KBM-7 (cell line): ENCODE measurements around the gene FOXC2.

Experiments used
- DNase-seq: peaks from one replicate; pipeline ENCODE4 v3.0.0-alpha.2; 2015
- in situ Hi-C: fragments of 300-500 bp; cut with MboI; formaldehyde crosslinking; loops from 2 replicates; pipeline ENCODE4 v1.14.3; 2020; ENCODE audit warnings: low sequenced_read_pairs, low pct_unique_long_range_greater_than_20kb, mixed read lengths

Gene FOXC2

GRCh38 chr16:86531641-86532525 lies 34.7 kb upstream of the FOXC2 start:
- in situ Hi-C loops: no loop called here

GRCh38 chr16:86532526-86532815 lies 34.2 kb upstream of the FOXC2 start:
- DNase-seq: no peak
- in situ Hi-C loops: no loop called here

More at GRCh38 chr16:86531641-86532525, 34.7 kb upstream of the FOXC2 start:
- no peak for DNase-seq

- no peak for DNase-seq
- in situ Hi-C loops: no loop called here
These were observed 33.6 kb upstream of the FOXC2 start for GRCh38 chr16:86533076-86533475.

GRCh38 chr16:86533767-86534351 lies 32.8 kb upstream of the FOXC2 start:
- in situ Hi-C loops: no loop called here
- no peak for DNase-seq

GRCh38 chr16:86534779-86535615 lies 31.6 kb upstream of the FOXC2 start:
- in situ Hi-C loops: no loop called here
- no peak for DNase-seq

- in situ Hi-C loops: no loop called here
- DNase-seq: no peak
These were observed 30.0 kb upstream of the FOXC2 start for GRCh38 chr16:86536621-86537020.

GRCh38 chr16:86537486-86537885 lies 29.1 kb upstream of the FOXC2 start:
- in situ Hi-C loops: no loop called here

GRCh38 chr16:86538196-86538780 lies 28.3 kb upstream of the FOXC2 start:
- DNase-seq: no peak

More at GRCh38 chr16:86537486-86537885, 29.1 kb upstream of the FOXC2 start:
- DNase-seq: no peak

GRCh38 chr16:86540894-86541293 lies 25.7 kb upstream of the FOXC2 start:
- DNase-seq: no peak
- in situ Hi-C loops: no loop called here

More at GRCh38 chr16:86538196-86538780, 28.3 kb upstream of the FOXC2 start:
- in situ Hi-C loops: no loop called here

GRCh38 chr16:86541560-86541959 lies 25.1 kb upstream of the FOXC2 start:
- DNase-seq: no peak
- in situ Hi-C loops: no loop called here

- in situ Hi-C loops: no loop called here
- DNase-seq: no peak
These were observed 23.6 kb upstream of the FOXC2 start for GRCh38 chr16:86542756-86543750.

GRCh38 chr16:86545481-86545880 lies 21.1 kb upstream of the FOXC2 start:
- no peak for DNase-seq
- in situ Hi-C loops: no loop called here

- no peak for DNase-seq
- in situ Hi-C loops: no loop called here
These were observed 20.5 kb upstream of the FOXC2 start for GRCh38 chr16:86545954-86546637.

- DNase-seq: no peak
- in situ Hi-C loops: no loop called here
These were observed 20.0 kb upstream of the FOXC2 start for GRCh38 chr16:86546638-86547013.

GRCh38 chr16:86547286-86547685 lies 19.3 kb upstream of the FOXC2 start:
- in situ Hi-C loops: no loop called here
- DNase-seq: no peak

- DNase-seq: no peak
- in situ Hi-C loops: no loop called here
These were observed 17.3 kb upstream of the FOXC2 start for GRCh38 chr16:86549076-86549892.

GRCh38 chr16:86549893-86550190 lies 16.8 kb upstream of the FOXC2 start:
- no peak for DNase-seq
- in situ Hi-C loops: loop anchor here (25.0 kb wide), 1 partner anchor 512 kb away; no protein-coding TSS in a partner anchor
